IPS-18c (cell line): Measurements from ENCODE around the gene CLK3.
"Not testable (repeated sequence)": the region's sequence is repeated elsewhere in the genome, so short reads cannot be mapped to it uniquely, and the experiment has no call there.

Source experiments
- H3K4me3 ChIP-seq: 2 replicates; pipeline ENCODE4 v1.7.0; 2013; ENCODE audit warnings: low read depth, mild to moderate bottlenecking, low read length, moderate library complexity; ENCODE audit not compliant: insufficient read depth
- H3K9me3 ChIP-seq: one replicate; pipeline ENCODE4 v1.6.1; 2013; ENCODE audit warnings: mild to moderate bottlenecking, low read length, moderate library complexity; ENCODE audit not compliant: control insufficient read depth, insufficient read depth

CLK3 gene

GRCh38 chr15:74628949-74629348 lies 13.3 kb downstream of the CLK3 start:
- Histone ChIP-seq H3K4me3 (no peak overlapping the region), H3K9me3 (no peaks in the 10 kb centered on the region)

- not testable (repeated sequence) for H3K4me3 ChIP-seq, H3K9me3 ChIP-seq
These were observed 14.1 kb downstream of the CLK3 start for GRCh38 chr15:74629696-74630095.

DNA sequence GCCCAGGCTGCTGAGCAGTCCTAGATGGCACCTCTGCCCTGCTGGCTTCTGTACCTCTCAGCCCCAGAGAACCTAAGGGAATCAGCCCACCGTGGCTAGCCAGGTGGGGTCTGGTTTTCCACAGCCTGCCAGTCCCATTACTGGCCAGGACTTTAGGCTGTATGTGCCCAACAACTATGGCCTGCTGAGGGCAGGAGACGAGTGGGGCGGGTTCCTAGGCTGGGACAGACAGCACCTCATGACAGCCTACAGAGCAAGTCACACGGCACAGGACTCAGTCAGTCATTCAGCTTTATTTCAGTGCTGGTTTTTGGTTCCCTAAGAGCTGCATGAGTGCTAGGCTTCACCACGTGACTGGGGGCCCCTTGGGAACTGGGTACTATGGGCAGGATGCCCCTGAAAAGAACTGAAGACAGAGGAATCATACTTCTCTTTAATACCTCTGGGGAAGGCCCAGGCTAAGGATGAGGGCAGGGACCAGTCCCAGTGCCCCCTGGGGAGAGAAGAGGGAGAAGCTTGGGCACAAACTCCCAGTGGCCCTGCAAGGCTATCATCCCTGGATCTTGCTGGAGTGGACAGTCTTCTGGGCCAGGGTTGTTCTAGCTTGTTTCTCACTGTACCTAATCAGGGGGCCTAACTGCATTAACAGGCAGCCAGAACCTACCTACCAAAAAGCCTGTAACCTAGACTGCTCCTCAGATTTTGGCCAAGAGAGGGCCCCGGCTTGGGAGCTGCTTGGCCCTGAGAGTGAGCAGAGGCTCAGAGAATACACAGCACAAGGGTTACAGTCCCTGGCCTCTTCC lies 14.8 kb downstream of the CLK3 start:
- Histone ChIP-seq H3K4me3 (no peak overlapping the region), H3K9me3 (no peaks in the 10 kb centered on the region)

DNA sequence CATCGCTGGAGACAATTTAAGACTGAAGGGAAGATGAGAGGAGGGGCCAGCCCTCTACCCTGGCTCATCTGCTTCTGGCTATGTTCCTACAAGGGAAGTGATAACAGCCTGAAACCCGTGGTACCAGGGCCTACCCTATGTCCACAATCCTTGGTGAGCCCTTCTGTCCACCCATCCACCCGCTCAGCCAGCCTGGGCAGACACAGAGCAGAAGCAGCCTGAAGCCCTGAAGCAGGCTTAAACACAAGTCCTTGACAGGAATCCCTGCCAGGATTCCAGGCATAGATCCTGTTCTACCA lies 15.4 kb downstream of the CLK3 start:
- Histone ChIP-seq H3K9me3 (no peaks in the 10 kb centered on the region), H3K4me3 (no peak overlapping the region)

DNA sequence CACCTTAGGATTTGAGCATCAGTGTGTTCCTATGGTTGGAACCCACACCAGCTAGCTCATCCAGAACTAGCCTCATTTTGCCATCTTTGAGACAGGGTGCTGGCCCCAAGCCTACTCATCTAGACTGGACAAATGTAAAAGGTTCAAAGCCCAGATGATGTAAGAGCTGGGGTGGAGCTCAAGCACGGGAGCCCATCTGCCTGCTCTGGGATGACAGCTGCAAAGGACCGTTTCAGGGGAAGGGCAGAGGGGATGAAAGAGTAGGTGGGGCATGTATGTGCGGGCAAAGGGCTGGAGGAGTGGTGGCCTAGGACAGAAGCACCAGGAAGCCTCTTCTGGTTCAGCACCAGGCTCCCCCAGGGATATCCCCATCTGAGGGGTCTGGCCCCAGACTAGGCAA lies 15.8 kb downstream of the CLK3 start:
- H3K9me3 ChIP-seq = no peaks in the 10 kb centered on the region
- no peak overlapping the region for H3K4me3 ChIP-seq

DNA sequence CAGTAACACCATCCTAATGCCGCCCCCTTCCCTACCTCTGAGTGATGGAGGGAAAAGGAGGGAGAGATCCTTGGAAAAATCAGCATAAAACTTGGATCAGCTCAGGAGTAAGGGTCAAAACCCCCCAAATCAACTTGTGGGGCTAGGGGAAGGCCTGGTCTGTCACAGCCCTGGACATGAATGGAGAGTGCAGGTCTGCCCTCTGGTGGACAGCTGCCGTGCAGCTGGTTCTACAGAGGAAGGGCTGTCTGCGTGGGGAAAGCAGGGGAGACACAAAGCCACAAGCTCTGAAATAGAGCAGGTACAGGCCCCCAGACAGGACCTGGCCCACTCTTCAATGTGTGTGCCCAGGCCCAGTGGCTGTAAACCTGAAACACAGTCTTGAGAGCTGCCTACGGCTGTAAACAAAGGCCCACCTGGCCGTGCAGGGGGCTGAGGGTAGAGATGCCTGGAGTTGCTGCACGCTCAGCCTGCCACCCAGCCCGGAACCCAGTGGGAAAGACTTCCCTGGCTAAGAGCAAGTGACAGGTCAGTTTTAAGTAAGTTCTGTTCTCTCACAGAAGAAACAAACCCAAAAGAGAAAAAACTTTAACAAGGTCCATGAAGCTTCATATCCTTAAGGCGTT lies 16.4 kb downstream of the CLK3 start:
- Histone ChIP-seq H3K4me3 (no peak overlapping the region), H3K9me3 (no peaks in the 10 kb centered on the region)

- Histone ChIP-seq H3K4me3 (no peak overlapping the region), H3K9me3 (no peaks in the 10 kb centered on the region)
These were observed 17.0 kb downstream of the CLK3 start for GRCh38 chr15:74632601-74633000.

- Histone ChIP-seq H3K4me3 (no peak overlapping the region), H3K9me3 (no peaks in the 10 kb centered on the region)
These were observed 18.1 kb downstream of the CLK3 start for GRCh38 chr15:74633781-74634180.

DNA sequence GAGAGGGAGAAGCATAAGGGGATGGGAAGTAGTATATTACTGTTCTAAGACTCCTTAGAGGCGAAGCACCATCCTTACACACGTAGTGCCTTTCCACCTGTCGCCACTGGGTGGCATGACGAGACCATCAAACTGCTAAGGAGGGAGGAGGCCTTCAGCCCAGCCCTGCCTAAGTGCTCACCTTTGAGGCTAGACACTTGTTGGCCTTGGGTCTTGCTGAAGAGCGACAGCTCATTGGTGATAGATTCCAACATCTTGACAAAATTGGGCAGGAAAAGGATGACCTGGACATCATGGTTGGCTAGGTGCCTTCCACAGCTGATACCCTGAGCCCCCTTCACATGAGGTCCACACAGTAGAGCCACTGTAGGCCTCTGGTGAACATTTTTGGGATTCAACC lies 19.6 kb downstream of the CLK3 start:
- no peak overlapping the region for H3K4me3 ChIP-seq

DNA sequence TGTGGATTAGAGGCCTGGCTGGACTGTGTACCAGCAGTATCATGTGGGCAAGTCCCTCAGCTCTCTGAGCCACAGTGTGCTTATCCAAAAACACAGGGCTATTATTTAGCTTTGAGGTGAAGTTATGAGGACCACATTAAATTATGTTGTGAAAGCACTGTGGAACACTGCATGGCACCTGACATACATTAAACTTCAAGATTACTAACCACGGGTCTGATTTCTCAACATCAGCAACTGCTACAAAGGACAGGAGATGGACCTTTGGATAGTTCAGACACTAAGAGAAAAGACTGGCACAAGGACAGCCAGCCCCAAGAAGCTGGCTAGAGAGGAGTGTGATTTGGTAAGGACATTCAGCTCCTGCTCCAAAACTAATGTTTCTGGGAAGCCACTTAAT lies 21.3 kb downstream of the CLK3 start:
- Histone ChIP-seq H3K9me3 (no peaks in the 10 kb centered on the region), H3K4me3 (no peak overlapping the region)

More for the DNA sequence above, 19.6 kb downstream of the CLK3 start:
- no peaks in the 10 kb centered on the region for H3K9me3 ChIP-seq

GRCh38 chr15:74641151-74641550 lies 25.5 kb downstream of the CLK3 start:
- Histone ChIP-seq H3K4me3 (no peak overlapping the region), H3K9me3 (no peaks in the 10 kb centered on the region)

GRCh38 chr15:74642348-74642733 lies 26.7 kb downstream of the CLK3 start:
- H3K4me3 ChIP-seq = no peak overlapping the region

GRCh38 chr15:74642734-74643664 lies 27.4 kb downstream of the CLK3 start:
- Histone ChIP-seq H3K9me3 (no peaks in the 10 kb centered on the region), H3K4me3 (no peak overlapping the region)

More at GRCh38 chr15:74642348-74642733, 26.7 kb downstream of the CLK3 start:
- H3K9me3 ChIP-seq = no peaks in the 10 kb centered on the region

GRCh38 chr15:74643665-74644204 lies 28.1 kb downstream of the CLK3 start:
- H3K4me3 ChIP-seq = no peak overlapping the region
- H3K9me3 ChIP-seq = no peaks in the 10 kb centered on the region

- no peak overlapping the region for H3K4me3 ChIP-seq
- no peaks in the 10 kb centered on the region for H3K9me3 ChIP-seq
These were observed 30.8 kb downstream of the CLK3 start for GRCh38 chr15:74646480-74646879.

DNA sequence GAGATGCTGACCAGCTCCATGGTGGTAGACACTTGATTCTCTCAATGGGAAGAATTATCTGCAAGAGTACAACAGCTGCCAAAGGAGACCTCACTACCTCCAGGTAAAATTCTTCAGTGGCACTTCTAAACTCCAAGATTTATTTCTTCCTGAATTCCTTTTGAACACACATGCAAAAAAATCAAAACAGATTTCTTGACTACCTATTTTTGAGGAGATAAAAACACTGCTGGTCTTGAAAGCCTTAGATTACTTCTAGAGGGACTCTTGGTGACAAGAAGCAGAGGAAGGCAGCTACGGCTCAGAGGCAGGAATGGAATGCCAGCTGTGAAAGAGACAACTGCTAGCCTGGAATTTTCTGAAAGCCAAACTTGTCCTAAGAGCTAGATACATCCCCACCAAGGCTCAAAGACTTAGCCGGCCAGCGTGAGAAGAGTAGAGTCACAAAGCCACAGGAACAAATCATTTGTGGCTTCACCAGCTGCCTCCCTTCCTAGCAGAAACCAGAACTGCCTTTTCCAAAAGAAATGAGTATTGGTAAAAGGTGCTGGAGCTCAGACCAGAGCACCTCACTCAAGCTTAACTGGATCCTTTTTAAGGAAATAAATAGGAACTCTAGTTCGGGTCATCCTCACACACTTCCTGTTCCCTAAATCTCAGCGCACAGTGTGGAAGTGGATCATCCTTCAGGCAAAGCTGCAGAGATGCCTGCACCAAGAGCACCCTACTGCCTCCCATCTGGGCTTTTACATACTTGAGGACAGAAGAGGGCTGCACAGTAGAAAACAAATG lies 32.6 kb downstream of the CLK3 start:
- no peak overlapping the region for H3K4me3 ChIP-seq
- no peaks in the 10 kb centered on the region for H3K9me3 ChIP-seq

- no peak overlapping the region for H3K4me3 ChIP-seq
- H3K9me3 ChIP-seq = no peaks in the 10 kb centered on the region
These were observed 35.7 kb downstream of the CLK3 start for GRCh38 chr15:74651242-74651741.
